AML-193 (cell line): ENCODE data around the gene ISYNA1.
"Not testable (repeated sequence)": the region's sequence is repeated elsewhere in the genome, so short reads cannot be mapped to it uniquely, and the experiment has no call there.

Experiments
- DNase-seq, 2 experiments: peaks; one replicate each; lab custom pipeline; 2025; lab: John Stamatoyannopoulos, UW

The ISYNA1 gene

GRCh38 chr19:18419195-18419698 lies 18.7 kb downstream of the ISYNA1 start, which contains the start of gene SSBP4:
Gene SSBP4 (plus strand): TSS chr19:18419398. CDS start chr19:18419649, 251 bp downstream.
- DNase-seq = peak; percentile 53 to 59

GRCh38 chr19:18418483-18419194 lies 19.3 kb downstream of the ISYNA1 start:
- no peak for DNase-seq

- DNase-seq = no peak
Measured at GRCh38 chr19:18418029-18418482, 19.9 kb downstream of the ISYNA1 start.

- DNase-seq = peak; percentile 69 to 76
Measured at GRCh38 chr19:18417250-18418028, 20.5 kb downstream of the ISYNA1 start.

- peak; percentile 82 to 88 for DNase-seq
Measured at GRCh38 chr19:18416778-18417249, 21.1 kb downstream of the ISYNA1 start.

GRCh38 chr19:18415178-18415867 lies 22.6 kb downstream of the ISYNA1 start:
- DNase-seq = peak; percentile 51 to 59

- DNase-seq = no peak
Measured at GRCh38 chr19:18414504-18415177, 23.3 kb downstream of the ISYNA1 start.

GRCh38 chr19:18412610-18413239 lies 25.2 kb downstream of the ISYNA1 start:
- no peak for DNase-seq

- DNase-seq = peak; percentile 22 to 33
Measured at GRCh38 chr19:18408053-18408476, 29.9 kb downstream of the ISYNA1 start.

- DNase-seq = no peak
Measured at GRCh38 chr19:18406749-18407148, 31.2 kb downstream of the ISYNA1 start.

- not testable (repeated sequence) for DNase-seq
Measured at GRCh38 chr19:18405754-18406153, 32.2 kb downstream of the ISYNA1 start.

GRCh38 chr19:18402455-18403248 lies 35.3 kb downstream of the ISYNA1 start:
- not testable (repeated sequence) for DNase-seq

- DNase-seq = peak; percentile 92 to 94
Measured at GRCh38 chr19:18401580-18402112, 36.3 kb downstream of the ISYNA1 start.

- no peak for DNase-seq
Measured at GRCh38 chr19:18399008-18399407, 38.9 kb downstream of the ISYNA1 start.

- peak; percentile 69 to 79 for DNase-seq
Measured at GRCh38 chr19:18397242-18398202, 40.4 kb downstream of the ISYNA1 start, which contains the start of gene LRRC25. Gene LRRC25 (minus strand): TSS chr19:18397622. CDS start chr19:18396963, 659 bp downstream.

- DNase-seq = no peak
Measured at GRCh38 chr19:18396471-18397241, 41.3 kb downstream of the ISYNA1 start.

- DNase-seq = no peak
Measured at GRCh38 chr19:18393836-18394235, 44.1 kb downstream of the ISYNA1 start.

- DNase-seq = no peak
Measured at GRCh38 chr19:18392926-18393325, 45.0 kb downstream of the ISYNA1 start.
